ENCODE data around the gene MYH11.
"Not testable (repeated sequence)": the region's sequence is repeated elsewhere in the genome, so short reads cannot be mapped to it uniquely, and the experiment has no call there.

Gene MYH11

GRCh38 chr16:15749985-15750384, 106.8 kb downstream of the MYH11 start:
- DNase-seq (ENCODE audit: low read depth) = no peak

GRCh38 chr16:15749371-15749770, 107.5 kb downstream of the MYH11 start:
- no peak for DNase-seq (ENCODE audit: low read depth)

- no peak for DNase-seq (ENCODE audit: low read depth)
Observed at GRCh38 chr16:15748654-15749053, 108.2 kb downstream of the MYH11 start.

GRCh38 chr16:15747937-15748336, 108.9 kb downstream of the MYH11 start:
- DNase-seq (ENCODE audit: low read depth) = no peak

GRCh38 chr16:15746332-15746731, 110.5 kb downstream of the MYH11 start:
- DNase-seq (ENCODE audit: low read depth) = no peak

GRCh38 chr16:15743657-15744056, 113.2 kb downstream of the MYH11 start:
- DNase-seq (ENCODE audit: low read depth) = no peak

GRCh38 chr16:15742716-15743115, 114.1 kb downstream of the MYH11 start:
- DNase-seq (ENCODE audit: low read depth) = no peak

GRCh38 chr16:15741207-15741871, 115.5 kb downstream of the MYH11 start:
- no peak for DNase-seq (ENCODE audit: low read depth)

GRCh38 chr16:15739950-15740349, 116.9 kb downstream of the MYH11 start:
- no peak for DNase-seq (ENCODE audit: low read depth)

- DNase-seq (ENCODE audit: low read depth) = no peak
Observed at GRCh38 chr16:15739464-15739863, 117.4 kb downstream of the MYH11 start.

- no peak for DNase-seq (ENCODE audit: low read depth)
Observed at GRCh38 chr16:15737140-15737644, 119.6 kb downstream of the MYH11 start.

- no peak for DNase-seq (ENCODE audit: low read depth)
Observed at GRCh38 chr16:15736529-15736928, 120.3 kb downstream of the MYH11 start.

GRCh38 chr16:15735610-15736009, 121.2 kb downstream of the MYH11 start:
- no peak for DNase-seq (ENCODE audit: low read depth)

- DNase-seq (ENCODE audit: low read depth) = no peak
Observed at GRCh38 chr16:15732416-15732815, 124.4 kb downstream of the MYH11 start.

- DNase-seq (ENCODE audit: low read depth) = no peak
Observed at GRCh38 chr16:15729152-15729551, 127.7 kb downstream of the MYH11 start.

GRCh38 chr16:15727697-15728096, 129.1 kb downstream of the MYH11 start:
- not testable (repeated sequence) for DNase-seq (ENCODE audit: low read depth)

- DNase-seq (ENCODE audit: low read depth) = no peak
Observed at GRCh38 chr16:15726715-15727114, 130.1 kb downstream of the MYH11 start.

- DNase-seq (ENCODE audit: low read depth) = no peak
Observed at GRCh38 chr16:15725641-15726240, 131.1 kb downstream of the MYH11 start.

- no peak for DNase-seq (ENCODE audit: low read depth)
Observed at GRCh38 chr16:15723808-15724207, 133.0 kb downstream of the MYH11 start.

- DNase-seq (ENCODE audit: low read depth) = no peak
Observed at GRCh38 chr16:15721018-15721417, 135.8 kb downstream of the MYH11 start.

GRCh38 chr16:15716694-15717447, 140.0 kb downstream of the MYH11 start:
- no peak for DNase-seq (ENCODE audit: low read depth)

- no peak for DNase-seq (ENCODE audit: low read depth)
Observed at GRCh38 chr16:15715221-15715620, 141.6 kb downstream of the MYH11 start.
